Measurements from ENCODE around the gene GAL3ST2.

- no peak for TF ChIP-seq POLR2A (IDR thresholded peaks at IDR 0.05; ENCODE audit: low read depth)
- TF ChIP-seq, protein P1, sequence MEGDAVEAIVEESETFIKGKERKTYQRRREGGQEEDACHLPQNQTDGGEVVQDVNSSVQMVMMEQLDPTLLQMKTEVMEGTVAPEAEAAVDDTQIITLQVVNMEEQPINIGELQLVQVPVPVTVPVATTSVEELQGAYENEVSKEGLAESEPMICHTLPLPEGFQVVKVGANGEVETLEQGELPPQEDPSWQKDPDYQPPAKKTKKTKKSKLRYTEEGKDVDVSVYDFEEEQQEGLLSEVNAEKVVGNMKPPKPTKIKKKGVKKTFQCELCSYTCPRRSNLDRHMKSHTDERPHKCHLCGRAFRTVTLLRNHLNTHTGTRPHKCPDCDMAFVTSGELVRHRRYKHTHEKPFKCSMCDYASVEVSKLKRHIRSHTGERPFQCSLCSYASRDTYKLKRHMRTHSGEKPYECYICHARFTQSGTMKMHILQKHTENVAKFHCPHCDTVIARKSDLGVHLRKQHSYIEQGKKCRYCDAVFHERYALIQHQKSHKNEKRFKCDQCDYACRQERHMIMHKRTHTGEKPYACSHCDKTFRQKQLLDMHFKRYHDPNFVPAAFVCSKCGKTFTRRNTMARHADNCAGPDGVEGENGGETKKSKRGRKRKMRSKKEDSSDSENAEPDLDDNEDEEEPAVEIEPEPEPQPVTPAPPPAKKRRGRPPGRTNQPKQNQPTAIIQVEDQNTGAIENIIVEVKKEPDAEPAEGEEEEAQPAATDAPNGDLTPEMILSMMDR (IDR thresholded peaks at IDR 0.05), result no peak
- TF ChIP-seq EP300 (IDR thresholded peaks at IDR 0.05), result no peak
- TF ChIP-seq POLR2AphosphoS5 (IDR thresholded peaks at IDR 0.05), result no peak
These were observed 1.3 kb downstream of the GAL3ST2 start for GRCh38 chr2:241777686-241778627.
